ENCODE data around the gene GALNT2.

- TF ChIP-seq CTCF (IDR thresholded peaks at IDR 0.05; ENCODE audit: insufficient read depth, low read length, poor library complexity, severe bottlenecking) (no peak), EZH2phosphoT487 (conservative IDR thresholded peaks at IDR 0.05; ENCODE audit: low read length) (no peak)
Observed at GRCh38 chr1:230127105-230128054, 60.3 kb downstream of the GALNT2 start.
